IMR-90 (cell line): ENCODE data around the gene ERVW-1. TPM values are rescaled to one million over a fixed set of nuclear protein-coding genes. Genes with fewer than 3 reads are reported as not detected.
A peak's percentile ranks its signal among the peaks of the same experiment; 100 is the strongest.

Source experiments
- ATAC-seq: fragments of 200-7000 bp; cut with Tn5 transposase; 2 replicates; pipeline ENCODE4 v1.9.1; 2020; ENCODE audit warnings: low read depth, mild to moderate bottlenecking, moderate library complexity
- BruUV-seq: library from RNA; stranded (reverse); fragments of 400-500 nt; replicated peaks from 2 replicates; lab custom pipeline; 2021; lab: Mats Ljungman, UMichigan
- CTCF ChIA-PET: fragments of 300-600 bp; formaldehyde crosslinking; extraction: SDS; loops from one replicate; lab custom pipeline; 2021; ENCODE audit warnings: antibody characterized with exemption; lab: Yijun Ruan, JAX
- POLR2A ChIA-PET: fragments of 300-600 bp; sonication (Branson Sonifier 250); formaldehyde crosslinking; loops from one replicate; lab custom pipeline; 2022; ENCODE audit warnings: antibody characterized with exemption; ENCODE audit not compliant: unreplicated experiment; lab: Charles Lee
- DNase-seq: peaks from one replicate; pipeline ENCODE4 v3.0.0; 2013
- H2AFZ ChIP-seq: replicated peaks from 2 replicates; pipeline ENCODE3; 2013; ENCODE audit warnings: low read length, mild to moderate bottlenecking; ENCODE audit not compliant: poor library complexity
- H2AK5ac ChIP-seq: 2 replicates; pipeline ENCODE4 v1.6.1; 2013; ENCODE audit warnings: low read depth, low read length, inconsistent platforms
- H2AK9ac ChIP-seq: replicated peaks from 2 replicates; pipeline ENCODE3; 2013; ENCODE audit warnings: mild to moderate bottlenecking, low read depth, low read length, moderate library complexity; ENCODE audit not compliant: poor library complexity
- H2BK120ac ChIP-seq: 2 replicates; pipeline ENCODE4 v1.6.1; 2013; ENCODE audit warnings: low read depth, low read length, inconsistent platforms
- H2BK15ac ChIP-seq: 3 replicates; pipeline ENCODE4 v1.6.1; 2013; ENCODE audit warnings: low read depth, low read length, inconsistent platforms
- H2BK20ac ChIP-seq: 2 replicates; pipeline ENCODE4 v1.6.1; 2013; ENCODE audit warnings: low read depth, mild to moderate bottlenecking, inconsistent platforms, low read length, moderate library complexity
- H2BK5ac ChIP-seq: 2 replicates; pipeline ENCODE4 v1.6.1; 2013; ENCODE audit warnings: mild to moderate bottlenecking, low read depth, low read length, inconsistent platforms; ENCODE audit not compliant: poor library complexity, severe bottlenecking
- H3K14ac ChIP-seq: replicated peaks from 2 replicates; pipeline ENCODE4 v1.6.1; 2013; ENCODE audit warnings: low read depth, low read length, inconsistent platforms
- H3K18ac ChIP-seq: 2 replicates; pipeline ENCODE4 v1.6.1; 2013; ENCODE audit warnings: low read depth, low read length, control low read depth
- H3K23ac ChIP-seq: 2 replicates; pipeline ENCODE4 v1.6.1; 2013; ENCODE audit warnings: low read depth, low read length, inconsistent platforms
- H3K27ac ChIP-seq: 2 replicates; pipeline ENCODE4 v1.5.1; 2013; ENCODE audit warnings: mild to moderate bottlenecking, control low read depth, low read length; ENCODE audit not compliant: insufficient read depth
- H3K27me3 ChIP-seq: 2 replicates; pipeline ENCODE4 v1.6.1; 2013; ENCODE audit warnings: low read length; ENCODE audit not compliant: control insufficient read depth, insufficient read depth
- H3K36me3 ChIP-seq: 2 replicates; pipeline ENCODE4 v1.6.1; 2013; ENCODE audit warnings: low read length, mixed read lengths; ENCODE audit not compliant: control insufficient read depth, insufficient read depth
- H3K4ac ChIP-seq: 2 replicates; pipeline ENCODE4 v1.6.1; 2013; ENCODE audit warnings: low read depth, low read length, inconsistent platforms
- H3K4me1 ChIP-seq: 2 replicates; pipeline ENCODE4 v1.6.1; 2013; ENCODE audit warnings: low read length, mixed read lengths; ENCODE audit not compliant: control insufficient read depth, insufficient read depth
- H3K4me2 ChIP-seq: 2 replicates; pipeline ENCODE4 v1.6.1; 2013; ENCODE audit warnings: low read depth, mild to moderate bottlenecking, control low read depth, low read length, moderate library complexity
- H3K4me3 ChIP-seq: 2 replicates; pipeline ENCODE4 v1.5.1; 2013; ENCODE audit warnings: low read depth, mild to moderate bottlenecking, control low read depth, low read length, moderate library complexity; ENCODE audit not compliant: insufficient read depth
- H3K56ac ChIP-seq: 2 replicates; pipeline ENCODE4 v1.6.1; 2013; ENCODE audit warnings: low read length, inconsistent platforms; ENCODE audit not compliant: insufficient read depth; ENCODE audit errors: extremely low read depth
- H3K79me1 ChIP-seq, 2 experiments: 2 replicates each; pipeline ENCODE4 v1.6.1; 2013; ENCODE audit warnings: low read length in 2 of 2, inconsistent platforms in 1 of 2, low read depth in 1 of 2
- H3K9ac ChIP-seq: 2 replicates; pipeline ENCODE4 v1.6.1; 2013; ENCODE audit warnings: low read depth, low read length, control low read depth
- H3K9me1 ChIP-seq: 2 replicates; pipeline ENCODE4 v1.6.1; 2013; ENCODE audit warnings: low read length, inconsistent platforms; ENCODE audit not compliant: insufficient read depth
- H3K9me3 ChIP-seq: 2 replicates; pipeline ENCODE4 v1.6.1; 2013; ENCODE audit warnings: low read length; ENCODE audit not compliant: control insufficient read depth, insufficient read depth
- H4K20me1 ChIP-seq: 2 replicates; pipeline ENCODE4 v1.6.1; 2013; ENCODE audit warnings: low read length, inconsistent platforms; ENCODE audit not compliant: insufficient read depth
- H4K5ac ChIP-seq: 2 replicates; pipeline ENCODE4 v1.6.1; 2013; ENCODE audit warnings: mild to moderate bottlenecking, low read depth, low read length, control low read depth
- H4K8ac ChIP-seq, 2 experiments: 2 replicates each; pipeline ENCODE4 v1.6.1; 2013; ENCODE audit warnings: low read depth in 2 of 2, low read length in 2 of 2, control low read depth in 1 of 2, inconsistent platforms in 1 of 2
- H4K91ac ChIP-seq: 2 replicates; pipeline ENCODE4 v1.6.1; 2013; ENCODE audit warnings: low read depth, low read length, inconsistent platforms; ENCODE audit not compliant: insufficient read depth
- FOS ChIP-seq: fragments of 150-350 bp; IDR thresholded peaks from 2 replicates; pipeline ENCODE4 v1.6.1; 2016; ENCODE audit warnings: low read depth, low read length
- MAZ ChIP-seq: IDR thresholded peaks from 2 replicates; pipeline ENCODE4 v1.6.1; 2012; ENCODE audit warnings: low read depth, mild to moderate bottlenecking, low read length, improper control_type of control experiment, moderate library complexity, borderline replicate concordance
- RCOR1 ChIP-seq: IDR thresholded peaks from 2 replicates; pipeline ENCODE4 v1.6.1; 2012; ENCODE audit warnings: mild to moderate bottlenecking, low read length, improper control_type of control experiment; ENCODE audit not compliant: insufficient replicate concordance
- RFX5 ChIP-seq: IDR thresholded peaks from 2 replicates; pipeline ENCODE4 v1.8.0; 2012; ENCODE audit warnings: low read depth, mild to moderate bottlenecking, low read length, moderate library complexity
- WGBS, 2 experiments: methylation state at CpG; one replicate each; pipeline versions ENCODE4 v1.1.5 to v1.1.7; 2013; ENCODE audit warnings: missing lambda C conversion rate in 2 of 2; ENCODE audit not compliant: insufficient read length in 1 of 2; ENCODE audit errors: extremely low coverage in 2 of 2; 5-methylcytosine and 5-hydroxymethylcytosine counted together
- dilution Hi-C: fragments of 300-500 bp; cut with HindIII; formaldehyde crosslinking; loops from one replicate; pipeline ENCODE4 v1.14.3; 2018; ENCODE audit warnings: low sequenced_read_pairs; ENCODE audit not compliant: unreplicated experiment
- in situ Hi-C: fragments of 300-500 bp; cut with MboI; formaldehyde crosslinking; loops from 3 replicates; pipeline ENCODE4 v1.14.3; 2019; ENCODE audit warnings: low sequenced_read_pairs, inconsistent platforms, mixed read lengths
- intact Hi-C: fragments of 100-400 bp; cut with micrococcal nuclease; formaldehyde crosslinking; loops from 2 replicates; pipeline ENCODE4 v1.10.0; 2022
- polyA plus RNA-seq, 3 experiments: library from polyadenylated mRNA; depleted of rRNA; stranded (reverse); fragments of >200 nt; gene quantifications; 2 replicates each; pipeline ENCODE4 v1.2.3, GENCODE V29; 2012; ENCODE audit warnings: low replicate concordance in 1 of 3
- total RNA-seq: library from RNA; depleted of rRNA; stranded (reverse); fragments of >200 nt; gene quantifications from 2 replicates; pipeline ENCODE4 v1.2.3, GENCODE V29; 2012
- TF ChIP-seq, protein P1 (sequence below): fragments of 150-350 bp; IDR thresholded peaks from 2 replicates; pipeline ENCODE4 v1.6.1; 2016; ENCODE audit warnings: low read depth, mild to moderate bottlenecking, low read length, moderate library complexity, borderline replicate concordance

ERVW-1 gene
- total and polyA plus RNA-seq, 2 of the 4 experiments (the other 2 are of a cell fraction), result not detected

DNA sequence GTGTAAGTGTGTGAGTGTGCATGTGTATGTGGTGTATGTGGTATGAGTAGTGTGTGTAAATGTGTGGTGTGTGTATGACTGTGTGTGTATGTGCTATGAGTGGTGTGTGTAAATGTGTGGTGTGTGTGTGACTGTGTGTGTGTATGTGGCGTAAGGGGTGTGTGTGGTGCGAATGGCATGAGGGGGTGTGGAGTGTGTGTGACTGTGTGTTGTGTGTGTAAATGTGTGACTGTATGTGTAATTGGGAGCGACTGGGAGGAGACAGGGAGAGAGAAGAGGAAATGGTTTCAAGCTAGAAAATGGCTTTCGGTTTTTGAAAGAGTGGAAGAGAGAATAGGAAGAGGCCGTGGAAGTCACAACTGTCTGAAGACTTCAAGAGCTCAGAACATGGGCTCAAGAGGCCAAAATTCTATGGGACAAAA is 54.0 kb downstream of the ERVW-1 start:
- no peak overlapping the region for H4K5ac ChIP-seq
- H3K4me2 ChIP-seq, result no peak overlapping the region
- no peak overlapping the region for H3K27ac ChIP-seq
- intact Hi-C loops (loop anchor here (2.0 kb wide), 1 partner anchor 23 kb away; the partner anchor contains the start of gene GATAD1), dilution Hi-C loops (no loop called here), in situ Hi-C loops (no loop called here)
- H3K9me1 ChIP-seq, result 0 out of 2 replicates have a peak, but pooled peaks cover 4% of the 10 kb centered on the region
- H3K79me1 ChIP-seq, result no peaks in the 10 kb centered on the region
- TF ChIP-seq FOS (no peak), RCOR1 (no peak), RFX5 (no peak), MAZ (no peak)
- TF ChIP-seq, protein P1, sequence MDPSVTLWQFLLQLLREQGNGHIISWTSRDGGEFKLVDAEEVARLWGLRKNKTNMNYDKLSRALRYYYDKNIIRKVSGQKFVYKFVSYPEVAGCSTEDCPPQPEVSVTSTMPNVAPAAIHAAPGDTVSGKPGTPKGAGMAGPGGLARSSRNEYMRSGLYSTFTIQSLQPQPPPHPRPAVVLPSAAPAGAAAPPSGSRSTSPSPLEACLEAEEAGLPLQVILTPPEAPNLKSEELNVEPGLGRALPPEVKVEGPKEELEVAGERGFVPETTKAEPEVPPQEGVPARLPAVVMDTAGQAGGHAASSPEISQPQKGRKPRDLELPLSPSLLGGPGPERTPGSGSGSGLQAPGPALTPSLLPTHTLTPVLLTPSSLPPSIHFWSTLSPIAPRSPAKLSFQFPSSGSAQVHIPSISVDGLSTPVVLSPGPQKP, result no peak
- 0 out of 2 replicates have a peak overlapping the region, but pooled peaks have one; percentile 33 for H3K4ac ChIP-seq
- H3K18ac ChIP-seq, result no peak overlapping the region
- no peaks in the 10 kb centered on the region for H3K9me3 ChIP-seq
- no peak overlapping the region for H3K23ac ChIP-seq
- no peak overlapping the region for H4K8ac ChIP-seq
- no peak overlapping the region for H2BK120ac ChIP-seq
- no peaks in the 10 kb centered on the region for H4K20me1 ChIP-seq
- no peak for ATAC-seq
- no peak overlapping the region for H2BK20ac ChIP-seq
- ChIA-PET CTCF (interaction anchor here (0.5 to 3.1 kb wide), 9 partner anchors 11 to 1427 kb away, joined by 3 to 19 read pairs (median 4); partner anchors contain the start of gene GATAD1), POLR2A (no interaction called here)
- no peak for DNase-seq
- H3K56ac ChIP-seq, result no peak overlapping the region
- H4K91ac ChIP-seq, result no peak overlapping the region
- H2BK5ac ChIP-seq, result peak overlapping the region; percentile 75
- no peak overlapping the region for H2AK9ac ChIP-seq
- BruUV-seq, result no TSS peak
- no peak overlapping the region for H3K9ac ChIP-seq
- H2BK15ac ChIP-seq, result no peak overlapping the region
- no peak overlapping the region for H3K4me3 ChIP-seq
- H3K14ac ChIP-seq, result no peak overlapping the region
- H3K36me3 ChIP-seq, result no peaks in the 10 kb centered on the region
- peak overlapping the region; percentile 66; the same call in 1 of the 2 replicates for H2AK5ac ChIP-seq
- H3K27me3 ChIP-seq, result no peaks in the 10 kb centered on the region; the same call in 1 of the 2 replicates
- no peaks in the 10 kb centered on the region; the same call in 1 of the 2 replicates for H3K4me1 ChIP-seq
- WGBS, 2 experiments, result 100% methylated on average over 3 of the region's 5 CpGs; no CpG with 5 or more reads in 1 of the 2 experiments
- peak overlapping the region; percentile 58 for H2AFZ ChIP-seq
